WTC11 (cell line): ENCODE measurements around the gene ETFB. TPM values are rescaled to one million over a fixed set of nuclear protein-coding genes. Genes with fewer than 3 reads are reported as not detected.

Experiments
- ATF1 ChIP-seq: sonication (generic); formaldehyde crosslinking; IDR thresholded peaks from 2 replicates; pipeline ENCODE4 v1.8.1; 2023; ENCODE audit warnings: mild to moderate bottlenecking, moderate library complexity, missing genetic modification reagents
- ELF4 ChIP-seq: sonication (generic); formaldehyde crosslinking; IDR thresholded peaks from 2 replicates; pipeline ENCODE4 v1.8.1; 2022; ENCODE audit warnings: low read depth, mild to moderate bottlenecking, moderate library complexity, missing genetic modification reagents
- ETV6 ChIP-seq: sonication (generic); formaldehyde crosslinking; IDR thresholded peaks from 2 replicates; pipeline ENCODE4 v1.8.1; 2022; ENCODE audit warnings: mild to moderate bottlenecking, missing genetic modification reagents
- FOXJ3 ChIP-seq: sonication (generic); formaldehyde crosslinking; IDR thresholded peaks from 2 replicates; pipeline ENCODE4 v1.9.0; 2021; ENCODE audit warnings: missing genetic modification reagents, mild to moderate bottlenecking, borderline replicate concordance
- JAZF1 ChIP-seq: fragments of 250-450 bp; sonication (Bioruptor Pico); IDR thresholded peaks from 2 replicates; pipeline ENCODE4 v1.9.0; 2021; ENCODE audit warnings: moderate library complexity, mild to moderate bottlenecking, inconsistent platforms
- MXD4 ChIP-seq: fragments of 250-450 bp; sonication (Bioruptor Pico); IDR thresholded peaks from 2 replicates; pipeline ENCODE4 v1.8.0; 2021; ENCODE audit warnings: mild to moderate bottlenecking, moderate library complexity, borderline replicate concordance
- OVOL2 ChIP-seq: fragments of 250-450 bp; sonication (Bioruptor Pico); IDR thresholded peaks from 2 replicates; pipeline ENCODE4 v1.9.0; 2021; ENCODE audit warnings: mild to moderate bottlenecking, borderline replicate concordance
- RORB ChIP-seq: fragments of 250-450 bp; sonication (Bioruptor Pico); IDR thresholded peaks from 2 replicates; pipeline ENCODE4 v1.9.0; 2021; ENCODE audit warnings: mild to moderate bottlenecking
- SOX15 ChIP-seq: fragments of 250-450 bp; sonication (Bioruptor Pico); IDR thresholded peaks from 2 replicates; pipeline ENCODE4 v1.9.0; 2021; ENCODE audit warnings: mild to moderate bottlenecking
- SP1 ChIP-seq: sonication (generic); formaldehyde crosslinking; conservative IDR thresholded peaks from 2 replicates; pipeline ENCODE4 v1.8.1; 2022; ENCODE audit warnings: missing genetic modification reagents
- TEAD1 ChIP-seq: sonication (generic); formaldehyde crosslinking; IDR thresholded peaks from 2 replicates; pipeline ENCODE4 v1.8.0; 2022; ENCODE audit warnings: mild to moderate bottlenecking, missing genetic modification reagents
- ZNF416 ChIP-seq: fragments of 250-450 bp; sonication (Bioruptor Pico); IDR thresholded peaks from 2 replicates; pipeline ENCODE4 v1.9.0; 2021; ENCODE audit warnings: mild to moderate bottlenecking, inconsistent platforms
- ZNF423 ChIP-seq: fragments of 250-450 bp; sonication (Bioruptor Pico); IDR thresholded peaks from 2 replicates; pipeline ENCODE4 v2.1.2; 2022; ENCODE audit warnings: mild to moderate bottlenecking, moderate library complexity
- total RNA-seq: library from RNA; stranded (reverse); gene quantifications from 3 replicates; pipeline ENCODE4 v1.2.3, GENCODE V29; 2021
- TF ChIP-seq, protein P1 (sequence below): fragments of 250-450 bp; sonication (Bioruptor Pico); IDR thresholded peaks from 2 replicates; pipeline ENCODE4 v1.8.0; 2021; ENCODE audit warnings: mild to moderate bottlenecking
- TF ChIP-seq, protein P2 (sequence below): fragments of 250-450 bp; sonication (Bioruptor Pico); IDR thresholded peaks from 2 replicates; pipeline ENCODE4 v1.9.0; 2021; ENCODE audit warnings: moderate library complexity, mild to moderate bottlenecking, inconsistent platforms, borderline replicate concordance
- TF ChIP-seq, protein P3 (sequence below): sonication (generic); formaldehyde crosslinking; IDR thresholded peaks from 2 replicates; pipeline ENCODE4 v1.8.0; 2023; ENCODE audit warnings: mild to moderate bottlenecking, missing genetic modification reagents
- TF ChIP-seq, protein P4 (sequence below): sonication (generic); formaldehyde crosslinking; conservative IDR thresholded peaks from 2 replicates; pipeline ENCODE4 v1.8.1; 2022; ENCODE audit warnings: mild to moderate bottlenecking, missing genetic modification reagents
- TF ChIP-seq, protein P5 (sequence below): sonication (generic); formaldehyde crosslinking; IDR thresholded peaks from 2 replicates; pipeline ENCODE4 v1.8.0; 2022; ENCODE audit warnings: mild to moderate bottlenecking, missing genetic modification reagents
- TF ChIP-seq, protein P6 (sequence below): fragments of 200-600 bp; IDR thresholded peaks from 2 replicates; pipeline ENCODE4 v1.8.0; 2022; ENCODE audit warnings: antibody characterized with exemption
- TF ChIP-seq, protein P7 (sequence below): sonication (generic); formaldehyde crosslinking; IDR thresholded peaks from 2 replicates; pipeline ENCODE4 v1.8.1; 2023; ENCODE audit warnings: mild to moderate bottlenecking, missing genetic modification reagents, moderate library complexity
- TF ChIP-seq, protein P8 (sequence below): sonication (generic); formaldehyde crosslinking; IDR thresholded peaks from 2 replicates; pipeline ENCODE4 v1.8.1; 2023; ENCODE audit warnings: mild to moderate bottlenecking, missing genetic modification reagents, borderline replicate concordance

ETFB gene
- total RNA-seq, 1 experiment from 2014 or later: 60.6 TPM

DNA sequence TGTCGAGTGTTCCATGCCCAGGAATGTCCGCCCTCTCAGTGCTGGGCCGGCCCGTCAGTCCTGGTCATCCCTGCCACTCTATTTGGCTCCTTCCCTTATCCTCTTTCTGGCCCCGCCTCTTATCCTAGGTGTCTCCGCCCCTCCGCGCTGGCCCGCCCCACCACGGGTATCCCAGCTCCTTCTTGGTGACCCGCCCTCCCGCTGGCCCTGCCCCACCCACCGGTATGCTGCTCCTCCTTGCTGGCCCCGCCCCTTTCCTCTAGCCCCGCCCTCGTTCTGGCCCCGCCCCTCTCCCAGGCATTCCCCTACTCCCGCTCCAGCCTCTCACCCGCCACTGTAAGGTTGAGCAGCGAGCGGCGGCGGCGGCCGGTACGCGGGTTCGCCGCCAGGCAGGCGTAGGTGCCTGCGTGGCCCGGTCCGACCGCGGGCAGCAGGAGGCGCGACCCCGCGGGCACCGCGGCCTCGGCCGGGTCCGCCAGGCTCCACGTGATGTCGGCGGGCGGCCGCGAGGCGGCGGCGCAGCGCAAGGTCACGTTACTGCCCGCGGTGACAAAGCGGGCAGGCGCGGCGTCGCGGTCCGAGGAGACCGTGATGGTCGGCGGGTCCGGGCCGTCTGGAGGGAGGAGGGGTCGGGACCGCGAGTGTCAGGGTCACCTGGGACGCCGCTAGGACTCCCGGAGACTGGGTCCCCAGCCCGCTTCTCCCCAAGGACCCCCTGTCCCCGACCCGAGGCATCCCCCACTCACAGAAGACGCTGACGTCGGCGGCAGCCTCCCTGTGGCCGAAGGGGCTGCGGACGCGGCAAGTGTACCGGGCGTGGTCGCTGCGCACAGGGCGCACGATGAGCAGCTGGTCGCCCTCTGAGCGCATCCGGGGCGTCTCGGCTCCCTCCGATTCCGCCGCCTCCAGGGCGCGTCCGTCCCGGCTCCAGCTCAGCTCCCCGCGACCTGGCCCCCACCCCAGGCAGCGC lies 26.2 kb downstream of the ETFB start (continued):
- TF ChIP-seq ZNF423 (CRISPR knock-in tag) (no peak), ELF4 (CRISPR knock-in tag) (no peak), ZNF416 (CRISPR knock-in tag) (peak; percentile 67; the same call in 1 of the 2 replicates), ATF1 (CRISPR knock-in tag) (peak; percentile 89), FOXJ3 (CRISPR knock-in tag) (no peak), TEAD1 (CRISPR knock-in tag) (peak; percentile 95), SP1 (CRISPR knock-in tag) (peak; percentile 84; the same call in 1 of the 2 replicates), OVOL2 (no peak), ETV6 (CRISPR knock-in tag) (peak; percentile 75; the same call in 1 of the 2 replicates), MXD4 (CRISPR knock-in tag) (no peak), SOX15 (CRISPR knock-in tag) (no peak), RORB (CRISPR knock-in tag) (no peak), JAZF1 (no peak)
- TF ChIP-seq, protein P1, sequence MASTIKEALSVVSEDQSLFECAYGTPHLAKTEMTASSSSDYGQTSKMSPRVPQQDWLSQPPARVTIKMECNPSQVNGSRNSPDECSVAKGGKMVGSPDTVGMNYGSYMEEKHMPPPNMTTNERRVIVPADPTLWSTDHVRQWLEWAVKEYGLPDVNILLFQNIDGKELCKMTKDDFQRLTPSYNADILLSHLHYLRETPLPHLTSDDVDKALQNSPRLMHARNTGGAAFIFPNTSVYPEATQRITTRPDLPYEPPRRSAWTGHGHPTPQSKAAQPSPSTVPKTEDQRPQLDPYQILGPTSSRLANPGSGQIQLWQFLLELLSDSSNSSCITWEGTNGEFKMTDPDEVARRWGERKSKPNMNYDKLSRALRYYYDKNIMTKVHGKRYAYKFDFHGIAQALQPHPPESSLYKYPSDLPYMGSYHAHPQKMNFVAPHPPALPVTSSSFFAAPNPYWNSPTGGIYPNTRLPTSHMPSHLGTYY (CRISPR knock-in tag): no peak
- TF ChIP-seq, protein P2, sequence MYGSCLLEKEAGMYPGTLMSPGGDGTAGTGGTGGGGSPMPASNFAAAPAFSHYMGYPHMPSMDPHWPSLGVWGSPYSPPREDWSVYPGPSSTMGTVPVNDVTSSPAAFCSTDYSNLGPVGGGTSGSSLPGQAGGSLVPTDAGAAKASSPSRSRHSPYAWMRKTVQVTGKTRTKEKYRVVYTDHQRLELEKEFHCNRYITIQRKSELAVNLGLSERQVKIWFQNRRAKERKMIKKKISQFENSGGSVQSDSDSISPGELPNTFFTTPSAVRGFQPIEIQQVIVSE: no peak
- TF ChIP-seq, protein P3, sequence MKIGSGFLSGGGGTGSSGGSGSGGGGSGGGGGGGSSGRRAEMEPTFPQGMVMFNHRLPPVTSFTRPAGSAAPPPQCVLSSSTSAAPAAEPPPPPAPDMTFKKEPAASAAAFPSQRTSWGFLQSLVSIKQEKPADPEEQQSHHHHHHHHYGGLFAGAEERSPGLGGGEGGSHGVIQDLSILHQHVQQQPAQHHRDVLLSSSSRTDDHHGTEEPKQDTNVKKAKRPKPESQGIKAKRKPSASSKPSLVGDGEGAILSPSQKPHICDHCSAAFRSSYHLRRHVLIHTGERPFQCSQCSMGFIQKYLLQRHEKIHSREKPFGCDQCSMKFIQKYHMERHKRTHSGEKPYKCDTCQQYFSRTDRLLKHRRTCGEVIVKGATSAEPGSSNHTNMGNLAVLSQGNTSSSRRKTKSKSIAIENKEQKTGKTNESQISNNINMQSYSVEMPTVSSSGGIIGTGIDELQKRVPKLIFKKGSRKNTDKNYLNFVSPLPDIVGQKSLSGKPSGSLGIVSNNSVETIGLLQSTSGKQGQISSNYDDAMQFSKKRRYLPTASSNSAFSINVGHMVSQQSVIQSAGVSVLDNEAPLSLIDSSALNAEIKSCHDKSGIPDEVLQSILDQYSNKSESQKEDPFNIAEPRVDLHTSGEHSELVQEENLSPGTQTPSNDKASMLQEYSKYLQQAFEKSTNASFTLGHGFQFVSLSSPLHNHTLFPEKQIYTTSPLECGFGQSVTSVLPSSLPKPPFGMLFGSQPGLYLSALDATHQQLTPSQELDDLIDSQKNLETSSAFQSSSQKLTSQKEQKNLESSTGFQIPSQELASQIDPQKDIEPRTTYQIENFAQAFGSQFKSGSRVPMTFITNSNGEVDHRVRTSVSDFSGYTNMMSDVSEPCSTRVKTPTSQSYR (CRISPR knock-in tag): no peak
- TF ChIP-seq, protein P4, sequence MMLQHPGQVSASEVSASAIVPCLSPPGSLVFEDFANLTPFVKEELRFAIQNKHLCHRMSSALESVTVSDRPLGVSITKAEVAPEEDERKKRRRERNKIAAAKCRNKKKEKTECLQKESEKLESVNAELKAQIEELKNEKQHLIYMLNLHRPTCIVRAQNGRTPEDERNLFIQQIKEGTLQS (CRISPR knock-in tag): no peak
- TF ChIP-seq, protein P5, sequence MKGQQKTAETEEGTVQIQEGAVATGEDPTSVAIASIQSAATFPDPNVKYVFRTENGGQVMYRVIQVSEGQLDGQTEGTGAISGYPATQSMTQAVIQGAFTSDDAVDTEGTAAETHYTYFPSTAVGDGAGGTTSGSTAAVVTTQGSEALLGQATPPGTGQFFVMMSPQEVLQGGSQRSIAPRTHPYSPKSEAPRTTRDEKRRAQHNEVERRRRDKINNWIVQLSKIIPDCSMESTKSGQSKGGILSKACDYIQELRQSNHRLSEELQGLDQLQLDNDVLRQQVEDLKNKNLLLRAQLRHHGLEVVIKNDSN: peak; percentile 83
- TF ChIP-seq, protein P6, sequence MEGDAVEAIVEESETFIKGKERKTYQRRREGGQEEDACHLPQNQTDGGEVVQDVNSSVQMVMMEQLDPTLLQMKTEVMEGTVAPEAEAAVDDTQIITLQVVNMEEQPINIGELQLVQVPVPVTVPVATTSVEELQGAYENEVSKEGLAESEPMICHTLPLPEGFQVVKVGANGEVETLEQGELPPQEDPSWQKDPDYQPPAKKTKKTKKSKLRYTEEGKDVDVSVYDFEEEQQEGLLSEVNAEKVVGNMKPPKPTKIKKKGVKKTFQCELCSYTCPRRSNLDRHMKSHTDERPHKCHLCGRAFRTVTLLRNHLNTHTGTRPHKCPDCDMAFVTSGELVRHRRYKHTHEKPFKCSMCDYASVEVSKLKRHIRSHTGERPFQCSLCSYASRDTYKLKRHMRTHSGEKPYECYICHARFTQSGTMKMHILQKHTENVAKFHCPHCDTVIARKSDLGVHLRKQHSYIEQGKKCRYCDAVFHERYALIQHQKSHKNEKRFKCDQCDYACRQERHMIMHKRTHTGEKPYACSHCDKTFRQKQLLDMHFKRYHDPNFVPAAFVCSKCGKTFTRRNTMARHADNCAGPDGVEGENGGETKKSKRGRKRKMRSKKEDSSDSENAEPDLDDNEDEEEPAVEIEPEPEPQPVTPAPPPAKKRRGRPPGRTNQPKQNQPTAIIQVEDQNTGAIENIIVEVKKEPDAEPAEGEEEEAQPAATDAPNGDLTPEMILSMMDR: no peak
- TF ChIP-seq, protein P7, sequence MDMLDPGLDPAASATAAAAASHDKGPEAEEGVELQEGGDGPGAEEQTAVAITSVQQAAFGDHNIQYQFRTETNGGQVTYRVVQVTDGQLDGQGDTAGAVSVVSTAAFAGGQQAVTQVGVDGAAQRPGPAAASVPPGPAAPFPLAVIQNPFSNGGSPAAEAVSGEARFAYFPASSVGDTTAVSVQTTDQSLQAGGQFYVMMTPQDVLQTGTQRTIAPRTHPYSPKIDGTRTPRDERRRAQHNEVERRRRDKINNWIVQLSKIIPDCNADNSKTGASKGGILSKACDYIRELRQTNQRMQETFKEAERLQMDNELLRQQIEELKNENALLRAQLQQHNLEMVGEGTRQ: peak; percentile 92
- TF ChIP-seq, protein P8, sequence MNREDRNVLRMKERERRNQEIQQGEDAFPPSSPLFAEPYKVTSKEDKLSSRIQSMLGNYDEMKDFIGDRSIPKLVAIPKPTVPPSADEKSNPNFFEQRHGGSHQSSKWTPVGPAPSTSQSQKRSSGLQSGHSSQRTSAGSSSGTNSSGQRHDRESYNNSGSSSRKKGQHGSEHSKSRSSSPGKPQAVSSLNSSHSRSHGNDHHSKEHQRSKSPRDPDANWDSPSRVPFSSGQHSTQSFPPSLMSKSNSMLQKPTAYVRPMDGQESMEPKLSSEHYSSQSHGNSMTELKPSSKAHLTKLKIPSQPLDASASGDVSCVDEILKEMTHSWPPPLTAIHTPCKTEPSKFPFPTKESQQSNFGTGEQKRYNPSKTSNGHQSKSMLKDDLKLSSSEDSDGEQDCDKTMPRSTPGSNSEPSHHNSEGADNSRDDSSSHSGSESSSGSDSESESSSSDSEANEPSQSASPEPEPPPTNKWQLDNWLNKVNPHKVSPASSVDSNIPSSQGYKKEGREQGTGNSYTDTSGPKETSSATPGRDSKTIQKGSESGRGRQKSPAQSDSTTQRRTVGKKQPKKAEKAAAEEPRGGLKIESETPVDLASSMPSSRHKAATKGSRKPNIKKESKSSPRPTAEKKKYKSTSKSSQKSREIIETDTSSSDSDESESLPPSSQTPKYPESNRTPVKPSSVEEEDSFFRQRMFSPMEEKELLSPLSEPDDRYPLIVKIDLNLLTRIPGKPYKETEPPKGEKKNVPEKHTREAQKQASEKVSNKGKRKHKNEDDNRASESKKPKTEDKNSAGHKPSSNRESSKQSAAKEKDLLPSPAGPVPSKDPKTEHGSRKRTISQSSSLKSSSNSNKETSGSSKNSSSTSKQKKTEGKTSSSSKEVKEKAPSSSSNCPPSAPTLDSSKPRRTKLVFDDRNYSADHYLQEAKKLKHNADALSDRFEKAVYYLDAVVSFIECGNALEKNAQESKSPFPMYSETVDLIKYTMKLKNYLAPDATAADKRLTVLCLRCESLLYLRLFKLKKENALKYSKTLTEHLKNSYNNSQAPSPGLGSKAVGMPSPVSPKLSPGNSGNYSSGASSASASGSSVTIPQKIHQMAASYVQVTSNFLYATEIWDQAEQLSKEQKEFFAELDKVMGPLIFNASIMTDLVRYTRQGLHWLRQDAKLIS (CRISPR knock-in tag): no peak
